HG03139 (cell line): Measurements from ENCODE around the gene CTNNA3.
"Not testable (repeated sequence)": the region's sequence is repeated elsewhere in the genome, so short reads cannot be mapped to it uniquely, and the experiment has no call there.

Source experiments
- ATAC-seq: cut with Tn5 transposase; IDR thresholded peaks from one replicate; pipeline ENCODE4 v1.9.1; 2021; ENCODE audit not compliant: unreplicated experiment

CTNNA3 gene

GRCh38 chr10:67696029-67696428 lies at the start of gene CTNNA3:
CTNNA3 (minus strand) TSS chr10:67696195.
- ATAC-seq = no peak

GRCh38 chr10:67735430-67735829 lies 39.4 kb upstream of the CTNNA3 start:
- no peak for ATAC-seq

- ATAC-seq = no peak
These were observed 37.5 kb upstream of the CTNNA3 start for GRCh38 chr10:67733511-67733910.

- ATAC-seq = no peak
These were observed 29.6 kb upstream of the CTNNA3 start for GRCh38 chr10:67725567-67725966.

GRCh38 chr10:67723601-67724000 lies 27.6 kb upstream of the CTNNA3 start:
- ATAC-seq = no peak

GRCh38 chr10:67722113-67722512 lies 26.1 kb upstream of the CTNNA3 start:
- ATAC-seq = peak; percentile 71

GRCh38 chr10:67716455-67716854 lies 20.5 kb upstream of the CTNNA3 start:
- not testable (repeated sequence) for ATAC-seq

- no peak for ATAC-seq
These were observed 9.9 kb upstream of the CTNNA3 start for GRCh38 chr10:67705921-67706320.

- ATAC-seq = not testable (repeated sequence)
These were observed 3.7 kb upstream of the CTNNA3 start for GRCh38 chr10:67699613-67700270.

- ATAC-seq = no peak
These were observed 2.2 kb upstream of the CTNNA3 start for GRCh38 chr10:67698164-67698563.

- peak; percentile 93 for ATAC-seq
These were observed 1.7 kb upstream of the CTNNA3 start for GRCh38 chr10:67697724-67698131.

GRCh38 chr10:67696679-67697078 lies 684 bp upstream of the CTNNA3 start:
- ATAC-seq = no peak

- no peak for ATAC-seq
These were observed 440 bp downstream of the CTNNA3 start for GRCh38 chr10:67695555-67695954.

GRCh38 chr10:67691861-67692260 lies 4.1 kb downstream of the CTNNA3 start:
- not testable (repeated sequence) for ATAC-seq

- not testable (repeated sequence) for ATAC-seq
These were observed 5.5 kb downstream of the CTNNA3 start for GRCh38 chr10:67690540-67690939.

- not testable (repeated sequence) for ATAC-seq
These were observed 11.9 kb downstream of the CTNNA3 start for GRCh38 chr10:67684140-67684539.

GRCh38 chr10:67678335-67678974 lies 17.5 kb downstream of the CTNNA3 start:
- no peak for ATAC-seq

- ATAC-seq = no peak
These were observed 19.7 kb downstream of the CTNNA3 start for GRCh38 chr10:67676208-67676825.

- ATAC-seq = no peak
These were observed 25.6 kb downstream of the CTNNA3 start for GRCh38 chr10:67670401-67670800.

GRCh38 chr10:67669978-67670377 lies 26.0 kb downstream of the CTNNA3 start:
- ATAC-seq = no peak

- ATAC-seq = no peak
These were observed 27.5 kb downstream of the CTNNA3 start for GRCh38 chr10:67668448-67668847.

GRCh38 chr10:67667035-67667425 lies 29.0 kb downstream of the CTNNA3 start:
- ATAC-seq = no peak
